Central memory CD8-positive, alpha-beta T cell (primary cell): Measurements from ENCODE around the gene POLR3G.

Experiments
- ATAC-seq: fragments of 150-1000 bp; cut with Tn5 transposase; replicated peaks from 2 replicates; pipeline ENCODE4 v1.10.0; 2022; ENCODE audit warnings: mild to moderate bottlenecking, moderate FRiP score, moderate number of reproducible peaks; ENCODE audit not compliant: poor library complexity, severe bottlenecking; ENCODE audit errors: extremely low read depth
- DNase-seq, 2 donors: peaks; one replicate each; pipeline ENCODE4 v3.0.0; 2021; ENCODE audit warnings: low spot score in 2 of 2
- H3K27ac Mint-ChIP-seq: one replicate; pipeline ENCODE4 v1.8.0; 2022; ENCODE audit warnings: low read depth, mild to moderate bottlenecking, moderate library complexity, mixed read lengths
- H3K27me3 Mint-ChIP-seq: one replicate; pipeline ENCODE4 v1.8.0; 2022; ENCODE audit warnings: mixed read lengths
- H3K36me3 Mint-ChIP-seq: one replicate; pipeline ENCODE4 v1.8.0; 2022; ENCODE audit warnings: mild to moderate bottlenecking, moderate library complexity, mixed read lengths; ENCODE audit not compliant: insufficient read depth
- H3K4me1 Mint-ChIP-seq: one replicate; pipeline ENCODE4 v1.8.0; 2022; ENCODE audit warnings: mixed read lengths
- H3K4me3 Mint-ChIP-seq: one replicate; pipeline ENCODE4 v1.8.0; 2022; ENCODE audit warnings: mild to moderate bottlenecking, moderate library complexity, mixed read lengths
- H3K9me3 Mint-ChIP-seq: one replicate; pipeline ENCODE4 v1.8.0; 2022; ENCODE audit warnings: mixed read lengths

The POLR3G gene

GRCh38 chr5:90474235-90475107, at the start of gene POLR3G, which contains the start of gene MBLAC2:
Gene POLR3G, plus strand, starts transcription at chr5:90474864. Its CDS starts 10,704 bp downstream, at chr5:90485568.
Gene MBLAC2, minus strand, starts transcription at chr5:90474771. Its CDS starts 479 bp downstream, at chr5:90474292.
- ATAC-seq, result peak; percentile 87
- no peaks in the 10 kb centered on the region for H3K27me3 Mint-ChIP-seq
- H3K9me3 Mint-ChIP-seq, result no peaks in the 10 kb centered on the region
- DNase-seq, result peak; percentile 82 to 84
- H3K27ac Mint-ChIP-seq, result peak within 1 kb of the TSS; percentile 87
- H3K4me1 Mint-ChIP-seq, result peaks cover 40% of the 10 kb centered on the region
- peaks cover 15% of the 10 kb centered on the region for H3K36me3 Mint-ChIP-seq
- peak within 1 kb of the TSS; percentile 97 for H3K4me3 Mint-ChIP-seq

DNA sequence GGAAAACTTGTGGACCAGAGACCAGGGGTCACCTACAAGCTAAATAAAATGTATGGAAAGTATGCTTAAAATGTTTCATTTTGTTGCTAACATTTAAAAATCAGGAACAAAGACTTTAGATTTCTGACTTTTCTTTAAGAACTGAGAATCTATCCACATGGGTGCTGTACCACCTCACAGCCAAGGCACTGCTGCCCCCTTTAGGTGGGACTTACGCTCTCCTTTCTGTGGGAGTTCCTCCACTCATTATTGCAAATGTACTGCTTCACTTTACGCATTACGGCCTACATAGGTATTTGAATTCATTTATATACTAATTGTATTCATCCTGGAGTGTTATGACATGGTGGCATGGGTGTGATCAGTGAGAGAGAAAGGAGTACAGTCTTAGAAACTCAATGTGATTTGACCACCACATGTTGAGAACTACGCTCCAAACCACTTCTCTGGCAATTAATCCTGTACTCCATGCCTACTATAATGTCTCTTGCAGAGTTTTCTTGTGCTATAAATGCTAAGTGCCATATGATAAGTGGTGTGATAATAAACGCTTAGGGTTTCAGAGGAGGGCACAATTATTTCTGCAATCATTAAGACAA, 40.4 kb upstream of the POLR3G start:
- H3K27me3 Mint-ChIP-seq, result peaks cover 11% of the 10 kb centered on the region
- no peaks in the 10 kb centered on the region for H3K9me3 Mint-ChIP-seq
- no peak for ATAC-seq
- H3K27ac Mint-ChIP-seq, result no peak overlapping the region
- DNase-seq, result no peak
- no peaks in the 10 kb centered on the region for H3K4me1 Mint-ChIP-seq
- no peak overlapping the region for H3K4me3 Mint-ChIP-seq
- no peaks in the 10 kb centered on the region for H3K36me3 Mint-ChIP-seq

GRCh38 chr5:90437663-90438062, 37.0 kb upstream of the POLR3G start:
- peaks cover 5% of the 10 kb centered on the region for H3K4me1 Mint-ChIP-seq

DNA sequence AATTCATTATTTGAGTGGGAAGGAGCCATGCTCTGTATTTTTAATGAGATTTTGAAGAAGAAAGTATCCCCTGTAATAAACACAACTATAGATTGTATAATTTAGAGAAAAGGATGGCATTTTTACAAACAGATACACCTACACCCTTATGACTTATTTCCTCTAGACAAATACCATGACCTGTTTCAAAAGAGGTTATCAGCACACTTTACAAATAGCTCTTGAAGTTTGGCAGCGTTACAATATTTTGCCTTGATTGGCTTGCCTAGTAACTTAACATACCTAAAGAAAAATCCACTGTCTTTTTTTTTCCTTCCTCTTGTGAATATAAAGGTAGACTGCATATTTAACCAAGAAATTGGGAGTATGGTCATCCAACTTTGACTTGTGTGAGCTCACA, 36.6 kb upstream of the POLR3G start:
- no peak overlapping the region for H3K4me3 Mint-ChIP-seq
- H3K27ac Mint-ChIP-seq, result no peak overlapping the region
- H3K36me3 Mint-ChIP-seq, result peaks cover 2% of the 10 kb centered on the region
- H3K27me3 Mint-ChIP-seq, result peaks cover 11% of the 10 kb centered on the region
- H3K9me3 Mint-ChIP-seq, result no peaks in the 10 kb centered on the region
- peaks cover 5% of the 10 kb centered on the region for H3K4me1 Mint-ChIP-seq
- ATAC-seq (no peak), DNase-seq (no peak)

More at GRCh38 chr5:90437663-90438062, 37.0 kb upstream of the POLR3G start:
- DNase-seq (no peak), ATAC-seq (no peak)
- no peak overlapping the region for H3K27ac Mint-ChIP-seq
- no peak overlapping the region for H3K4me3 Mint-ChIP-seq
- H3K9me3 Mint-ChIP-seq, result no peaks in the 10 kb centered on the region
- H3K27me3 Mint-ChIP-seq, result peaks cover 11% of the 10 kb centered on the region
- H3K36me3 Mint-ChIP-seq, result peaks cover 2% of the 10 kb centered on the region

GRCh38 chr5:90440644-90441043, 34.0 kb upstream of the POLR3G start:
- peaks cover 2% of the 10 kb centered on the region for H3K36me3 Mint-ChIP-seq
- H3K27me3 Mint-ChIP-seq, result peaks cover 11% of the 10 kb centered on the region
- no peak for DNase-seq
- no peak for ATAC-seq
- no peaks in the 10 kb centered on the region for H3K9me3 Mint-ChIP-seq
- peak overlapping the region; percentile 64 for H3K4me3 Mint-ChIP-seq
- peaks cover 5% of the 10 kb centered on the region for H3K4me1 Mint-ChIP-seq
- H3K27ac Mint-ChIP-seq, result no peak overlapping the region

DNA sequence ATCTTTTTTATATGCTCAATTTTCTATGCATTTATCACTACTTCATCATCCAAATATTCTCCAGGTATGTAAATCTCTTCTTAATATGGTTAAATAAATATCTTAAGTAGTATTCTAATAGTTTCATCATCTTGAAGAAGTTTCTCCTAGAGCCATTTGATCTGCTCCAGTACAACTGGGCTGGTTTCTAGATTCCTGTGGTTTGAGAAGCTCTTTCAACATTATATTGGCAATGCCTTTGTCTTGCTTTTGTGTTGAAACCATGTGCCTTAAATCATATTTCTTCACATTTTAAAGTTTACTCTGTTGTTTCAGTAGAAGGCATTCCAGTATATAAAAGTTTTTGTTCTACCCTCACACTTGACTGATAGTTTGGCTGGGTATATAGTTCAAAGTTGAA, 27.7 kb upstream of the POLR3G start:
- ATAC-seq (no peak), DNase-seq (no peak)
- no peaks in the 10 kb centered on the region for H3K9me3 Mint-ChIP-seq
- H3K27ac Mint-ChIP-seq, result no peak overlapping the region
- H3K36me3 Mint-ChIP-seq, result no peaks in the 10 kb centered on the region
- no peaks in the 10 kb centered on the region for H3K27me3 Mint-ChIP-seq
- H3K4me3 Mint-ChIP-seq, result no peak overlapping the region
- no peaks in the 10 kb centered on the region for H3K4me1 Mint-ChIP-seq

DNA sequence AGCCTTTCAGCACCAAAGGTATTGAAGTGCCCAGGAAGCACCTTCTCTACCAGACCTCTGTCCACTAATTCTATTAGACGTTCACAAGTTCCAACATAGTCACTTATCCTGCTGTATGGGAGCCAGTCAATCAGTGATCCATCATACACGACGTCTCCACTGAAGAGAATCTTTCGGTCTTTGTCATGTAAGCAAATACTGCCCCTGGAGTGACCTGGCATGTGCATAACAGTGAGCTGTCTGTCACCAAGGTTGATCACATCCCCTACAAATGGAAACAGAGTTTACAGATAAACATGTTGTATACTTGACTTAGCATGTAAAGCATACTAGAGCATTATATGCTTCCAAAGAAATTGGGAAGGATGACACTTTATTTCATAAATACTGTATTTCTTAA, 13.4 kb upstream of the POLR3G start:
- no peak for ATAC-seq
- Mint-ChIP-seq H3K4me1 (no peaks in the 10 kb centered on the region), H3K27ac (no peak overlapping the region), H3K4me3 (no peak overlapping the region), H3K36me3 (peaks cover 6% of the 10 kb centered on the region), H3K27me3 (no peaks in the 10 kb centered on the region), H3K9me3 (no peaks in the 10 kb centered on the region)
- DNase-seq, result no peak

DNA sequence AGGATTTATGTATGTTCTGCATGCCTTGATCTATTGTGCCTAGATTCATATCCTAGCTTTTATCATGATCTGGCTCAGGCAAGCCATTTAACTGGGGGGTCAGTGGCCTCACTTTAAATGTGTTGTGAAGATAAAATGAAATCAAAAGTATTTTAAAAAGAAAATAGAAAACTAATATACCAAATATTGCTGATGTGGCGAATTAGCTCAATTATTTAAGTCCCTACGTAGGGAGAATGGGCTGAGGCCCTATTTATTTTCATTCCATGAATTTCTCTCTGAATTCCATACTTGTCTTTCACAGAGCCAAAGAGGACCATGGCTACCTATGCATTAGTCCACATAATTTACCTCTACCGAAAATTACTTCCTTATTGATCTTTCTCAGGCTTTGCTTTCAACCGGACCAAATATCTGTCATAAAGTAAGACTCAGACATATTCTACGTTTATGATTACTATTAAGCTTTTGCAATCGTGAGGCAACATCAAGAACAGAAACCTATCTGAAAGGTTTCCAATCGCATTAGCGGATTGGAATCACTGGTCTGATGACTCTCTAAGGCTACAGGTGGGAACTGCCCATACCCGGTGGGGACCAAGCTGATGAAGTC, 1.8 kb upstream of the POLR3G start:
- peak overlapping the region; percentile 97 for H3K4me3 Mint-ChIP-seq
- peaks cover 15% of the 10 kb centered on the region for H3K36me3 Mint-ChIP-seq
- no peaks in the 10 kb centered on the region for H3K27me3 Mint-ChIP-seq
- H3K4me1 Mint-ChIP-seq, result peaks cover 41% of the 10 kb centered on the region
- no peaks in the 10 kb centered on the region for H3K9me3 Mint-ChIP-seq
- H3K27ac Mint-ChIP-seq, result peak overlapping the region; percentile 87
- DNase-seq, result no peak
- ATAC-seq, result no peak

GRCh38 chr5:90473396-90474234, 1.0 kb upstream of the POLR3G start:
- Mint-ChIP-seq H3K36me3 (peaks cover 15% of the 10 kb centered on the region), H3K9me3 (no peaks in the 10 kb centered on the region), H3K4me3 (peak overlapping the region; percentile 97), H3K27ac (peak overlapping the region; percentile 87), H3K27me3 (no peaks in the 10 kb centered on the region), H3K4me1 (peaks cover 41% of the 10 kb centered on the region)
- DNase-seq (no peak), ATAC-seq (peak; percentile 1)

- Mint-ChIP-seq H3K4me3 (peak overlapping the region; percentile 97), H3K9me3 (no peaks in the 10 kb centered on the region), H3K36me3 (peaks cover 13% of the 10 kb centered on the region), H3K27ac (no peak overlapping the region), H3K27me3 (no peaks in the 10 kb centered on the region), H3K4me1 (peaks cover 29% of the 10 kb centered on the region)
- no peak for ATAC-seq
- no peak for DNase-seq
Observed at GRCh38 chr5:90475436-90475980, 844 bp downstream of the POLR3G start.

GRCh38 chr5:90476391-90476790, 1.7 kb downstream of the POLR3G start:
- ATAC-seq (no peak), DNase-seq (no peak)
- H3K9me3 Mint-ChIP-seq, result no peaks in the 10 kb centered on the region
- H3K4me1 Mint-ChIP-seq, result peaks cover 20% of the 10 kb centered on the region
- no peak overlapping the region for H3K27ac Mint-ChIP-seq
- H3K36me3 Mint-ChIP-seq, result peaks cover 13% of the 10 kb centered on the region
- H3K4me3 Mint-ChIP-seq, result no peak overlapping the region
- no peaks in the 10 kb centered on the region for H3K27me3 Mint-ChIP-seq

DNA sequence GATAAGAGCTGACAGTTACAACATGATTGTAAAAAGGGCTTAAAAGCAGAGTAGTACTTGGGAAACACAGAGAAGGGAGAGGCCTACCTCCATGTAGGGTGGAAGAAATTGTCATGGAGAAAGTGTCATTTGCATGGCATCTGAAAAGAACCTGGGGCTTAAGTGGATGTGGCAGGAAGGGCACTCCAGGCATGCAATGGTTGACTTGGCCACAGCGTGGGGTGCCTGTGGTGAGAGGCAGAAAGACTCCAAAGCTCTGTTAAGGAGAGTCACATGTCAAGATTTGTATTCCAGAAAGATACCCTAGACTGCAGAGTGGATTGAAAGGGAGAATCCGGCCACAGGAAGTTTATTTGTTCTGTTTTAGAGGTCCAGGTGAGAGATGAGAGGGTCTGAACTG, 2.4 kb downstream of the POLR3G start:
- Mint-ChIP-seq H3K4me1 (peaks cover 20% of the 10 kb centered on the region), H3K27ac (no peak overlapping the region), H3K4me3 (no peak overlapping the region), H3K36me3 (peaks cover 13% of the 10 kb centered on the region), H3K9me3 (no peaks in the 10 kb centered on the region), H3K27me3 (no peaks in the 10 kb centered on the region)
- DNase-seq (no peak), ATAC-seq (no peak)
